ENCODE results near the gene HIC1. TPM values are rescaled to one million over a fixed set of nuclear protein-coding genes. Genes with fewer than 3 reads are reported as not detected.

The HIC1 gene
- total RNA-seq, 4 donors from 2014 or later: 2.7 to 9.5 (median 4.9) TPM

- Histone ChIP-seq H3K36me3 (no peaks in the 10 kb centered on the region), H3K4me1 (peaks cover 35% of the 10 kb centered on the region), H3K27me3 (no peaks in the 10 kb centered on the region), H3K4me3 (no peak overlapping the region), H3K27ac (no peak overlapping the region), H3K9me3 (no peaks in the 10 kb centered on the region)
- TF ChIP-seq POLR2AphosphoS5 (IDR thresholded peaks at IDR 0.05): no peak
- TF ChIP-seq CTCF (IDR thresholded peaks at IDR 0.05): no peak
- no peak for TF ChIP-seq POLR2A (IDR thresholded peaks at IDR 0.05)
- TF ChIP-seq EP300 (IDR thresholded peaks at IDR 0.05): no peak
- DNase-seq (ENCODE audit: low spot score in 2 of 2): no peak
- WGBS: 81% methylated on average over 8 of the region's 8 CpGs
Observed at GRCh38 chr17:2108170-2108569, 53.3 kb downstream of the HIC1 start.

- H3K9me3 ChIP-seq: no peaks in the 10 kb centered on the region
- DNase-seq (ENCODE audit: low spot score in 2 of 2): no peak
- H3K4me3 ChIP-seq: no peak overlapping the region
- TF ChIP-seq EP300 (IDR thresholded peaks at IDR 0.05) (no peak), POLR2AphosphoS5 (IDR thresholded peaks at IDR 0.05) (no peak), CTCF (IDR thresholded peaks at IDR 0.05) (no peak)
- no peak overlapping the region for H3K27ac ChIP-seq
- WGBS: 90% methylated on average over 6 of the region's 6 CpGs
- H3K27me3 ChIP-seq: no peaks in the 10 kb centered on the region
- H3K4me1 ChIP-seq: peaks cover 32% of the 10 kb centered on the region
- no peaks in the 10 kb centered on the region for H3K36me3 ChIP-seq
Observed at GRCh38 chr17:2110436-2110835, 55.5 kb downstream of the HIC1 start.

GRCh38 chr17:2111691-2112090, 56.8 kb downstream of the HIC1 start:
- Histone ChIP-seq H3K27me3 (no peaks in the 10 kb centered on the region), H3K4me3 (no peak overlapping the region), H3K9me3 (no peaks in the 10 kb centered on the region), H3K36me3 (no peaks in the 10 kb centered on the region), H3K27ac (no peak overlapping the region), H3K4me1 (peaks cover 19% of the 10 kb centered on the region)
- TF ChIP-seq POLR2A (IDR thresholded peaks at IDR 0.05) (no peak), POLR2AphosphoS5 (IDR thresholded peaks at IDR 0.05) (no peak), EP300 (IDR thresholded peaks at IDR 0.05) (no peak), CTCF (IDR thresholded peaks at IDR 0.05) (no peak)
- DNase-seq (ENCODE audit: low spot score in 2 of 2): no peak
- 75% methylated on average over 5 of the region's 5 CpGs for WGBS

Other genes starting within 250 kb of the HIC1 start
- 10 to 100 TPM in 2 of 4 donors, 1 to 10 TPM in 2; 6.4 to 31.7 (median 14.3) TPM for gene SMYD4, start 225.2 kb upstream of the HIC1 start, total RNA-seq
- gene RPA1, start 225.1 kb upstream of the HIC1 start, total RNA-seq: 10 to 100 TPM; 27.6 to 58.2 (median 36.7) TPM
- 10 to 100 TPM; 16.4 to 24.8 (median 21.6) TPM for gene RTN4RL1, start 29.8 kb upstream of the HIC1 start, total RNA-seq
- 100 to 1,000 TPM in 1 of 4 donors, 10 to 100 TPM in 3; 58.7 to 115 (median 66.3) TPM for gene DPH1, start 24.9 kb upstream of the HIC1 start, total RNA-seq
- 10 to 100 TPM; 36.6 to 51.5 (median 42.7) TPM for gene OVCA2, start 13.1 kb upstream of the HIC1 start, total RNA-seq
- 10 to 100 TPM; 29.6 to 58.6 (median 45.5) TPM for gene SMG6, start 248.7 kb downstream of the HIC1 start, total RNA-seq
- 10 to 100 TPM in 3 of 4 donors, 1 to 10 TPM in 1; 4.0 to 13.9 (median 11.2) TPM for gene SRR, start 248.8 kb downstream of the HIC1 start, total RNA-seq

All from suprapubic skin (tissue), 4 donors.